Body of pancreas (tissue), 4 donors: Measurements from ENCODE around the gene RIPK3. TPM values are rescaled to one million over a fixed set of nuclear protein-coding genes. Genes with fewer than 3 reads are reported as not detected.

Experiments
- ATAC-seq: fragments of 150-250 bp; one replicate; pipeline ENCODE4 v1.9.1; 2016
- DNase-seq, 4 donors: peaks; one replicate each; pipeline ENCODE4 v3.0.0-alpha.2; 2019
- H3K27ac ChIP-seq, 4 donors: fragments of 200-600 bp; sonication (generic); 1 replicate in 3 of 4; 2 replicates in 1 of 4; pipeline versions ENCODE4 v1.5.1 to v1.6.1; 2016 to 2019; ENCODE audit warnings: mild to moderate bottlenecking in 1 of 4, mixed read lengths in 1 of 4, moderate library complexity in 1 of 4
- H3K27me3 ChIP-seq, 2 donors: fragments of 200-600 bp; sonication (generic); one replicate each; pipeline ENCODE4 v1.6.0; 2016; ENCODE audit warnings: mild to moderate bottlenecking in 1 of 2
- H3K36me3 ChIP-seq, 2 donors: fragments of 200-600 bp; sonication (generic); replicated peaks in 1 of 2; 2 replicates each; pipeline ENCODE4 v1.5.1; 2016; ENCODE audit warnings: low read depth in 2 of 2; ENCODE audit not compliant: insufficient read depth in 1 of 2
- H3K4me1 ChIP-seq: fragments of 200-600 bp; sonication (generic); one replicate; pipeline ENCODE4 v1.6.0; 2016
- H3K4me3 ChIP-seq, 2 donors: fragments of 200-600 bp; sonication (generic); 1 replicate in 1 of 2; 2 replicates in 1 of 2; pipeline ENCODE4 v1.5.1; 2016 to 2019
- H3K9me3 ChIP-seq, 3 donors: fragments of 200-600 bp; sonication (generic); 1 replicate in 2 of 3; 2 replicates in 1 of 3; pipeline ENCODE4 v1.5.1; 2016
- POLR2A ChIP-seq, 3 donors: fragments of 450-650 bp; IDR thresholded peaks; one replicate each; pipeline ENCODE4 v1.6.1; 2016; ENCODE audit warnings: antibody characterized with exemption in 3 of 3, mild to moderate bottlenecking in 2 of 3
- WGBS, 2 donors: methylation state at CpG; one replicate each; pipeline ENCODE4 v1.1.5; 2017; 5-methylcytosine and 5-hydroxymethylcytosine counted together
- intact Hi-C: fragments of 100-400 bp; cut with DNase I; formaldehyde crosslinking; loops from one replicate; pipeline ENCODE4 v1.15.1; 2023
- total RNA-seq, 2 donors: library from RNA; depleted of rRNA; stranded (reverse); fragments of >200 nt; gene quantifications; one replicate each; pipeline ENCODE4 v1.1.0, GENCODE V29; 2016
- TF ChIP-seq, protein P1 (sequence below), 7 experiments: fragments of 450-650 bp in 4 of 7; fragments of 200-600 bp in 3 of 7; sonication (generic) in 3 of 7; IDR thresholded peaks; one replicate each; pipeline ENCODE4 v1.5.1; 2016 to 2019; ENCODE audit warnings: antibody characterized with exemption in 7 of 7

RIPK3 gene
- total RNA-seq, 2 donors from 2014 or later, result 6.0 to 9.9 TPM

DNA sequence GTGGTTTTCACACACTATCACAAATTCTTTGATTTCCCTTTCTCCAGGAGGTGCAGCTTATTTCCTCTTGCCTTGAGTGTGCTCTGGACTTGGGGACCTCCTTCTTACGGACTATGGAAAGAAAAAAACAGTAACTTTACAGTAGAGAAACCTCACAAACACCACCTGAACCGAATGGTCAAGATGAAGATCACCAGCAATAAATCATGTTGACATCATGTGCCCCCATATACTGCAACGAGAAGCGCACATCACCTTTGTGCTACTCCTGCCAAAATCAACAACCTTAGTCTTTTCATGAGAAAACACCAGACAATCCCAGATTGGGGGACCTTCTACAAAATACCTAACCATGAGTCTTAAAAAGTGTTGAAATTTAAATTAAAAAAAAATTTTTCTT is 45.7 kb upstream of the RIPK3 start:
- 72 to 73% methylated on average over 4 of the region's 4 CpGs for WGBS, 2 donors
- no peak for TF ChIP-seq POLR2A (IDR thresholded peaks at IDR 0.05)
- TF ChIP-seq, protein P1, sequence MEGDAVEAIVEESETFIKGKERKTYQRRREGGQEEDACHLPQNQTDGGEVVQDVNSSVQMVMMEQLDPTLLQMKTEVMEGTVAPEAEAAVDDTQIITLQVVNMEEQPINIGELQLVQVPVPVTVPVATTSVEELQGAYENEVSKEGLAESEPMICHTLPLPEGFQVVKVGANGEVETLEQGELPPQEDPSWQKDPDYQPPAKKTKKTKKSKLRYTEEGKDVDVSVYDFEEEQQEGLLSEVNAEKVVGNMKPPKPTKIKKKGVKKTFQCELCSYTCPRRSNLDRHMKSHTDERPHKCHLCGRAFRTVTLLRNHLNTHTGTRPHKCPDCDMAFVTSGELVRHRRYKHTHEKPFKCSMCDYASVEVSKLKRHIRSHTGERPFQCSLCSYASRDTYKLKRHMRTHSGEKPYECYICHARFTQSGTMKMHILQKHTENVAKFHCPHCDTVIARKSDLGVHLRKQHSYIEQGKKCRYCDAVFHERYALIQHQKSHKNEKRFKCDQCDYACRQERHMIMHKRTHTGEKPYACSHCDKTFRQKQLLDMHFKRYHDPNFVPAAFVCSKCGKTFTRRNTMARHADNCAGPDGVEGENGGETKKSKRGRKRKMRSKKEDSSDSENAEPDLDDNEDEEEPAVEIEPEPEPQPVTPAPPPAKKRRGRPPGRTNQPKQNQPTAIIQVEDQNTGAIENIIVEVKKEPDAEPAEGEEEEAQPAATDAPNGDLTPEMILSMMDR (IDR thresholded peaks at IDR 0.05), result no peak
- intact Hi-C loops, result no loop called here

DNA sequence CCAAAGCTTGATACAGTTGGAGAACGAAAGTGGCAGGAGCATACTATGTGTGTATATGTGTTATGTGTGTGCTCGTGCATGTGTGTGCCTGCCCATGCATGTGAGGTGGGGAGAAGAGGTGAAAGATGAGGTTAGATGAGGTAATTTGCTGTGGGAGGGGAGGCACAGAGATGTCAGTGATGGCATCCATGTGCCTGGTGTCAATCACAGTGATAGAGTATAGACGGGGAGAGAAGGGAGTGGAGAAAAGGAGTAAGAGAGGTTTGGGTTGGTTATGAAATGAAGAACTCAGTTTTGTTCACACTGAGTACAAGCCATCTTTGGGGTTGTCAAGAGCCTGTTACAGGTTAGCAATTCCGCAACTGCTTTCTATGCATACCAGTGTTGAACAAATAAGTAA is 44.4 kb upstream of the RIPK3 start:
- intact Hi-C loops, result no loop called here
- H3K4me1 ChIP-seq, result peaks cover 11% of the 10 kb centered on the region
- no peak overlapping the region for H3K4me3 ChIP-seq
- H3K36me3 ChIP-seq, result no peaks in the 10 kb centered on the region
- no peak for TF ChIP-seq POLR2A (IDR thresholded peaks at IDR 0.05)
- TF ChIP-seq, protein P1 (IDR thresholded peaks at IDR 0.05), result no peak
- ATAC-seq (no peak), DNase-seq (no peak)
- H3K27me3 ChIP-seq, result no peaks in the 10 kb centered on the region
- H3K9me3 ChIP-seq, result no peaks in the 10 kb centered on the region
- no peak overlapping the region for H3K27ac ChIP-seq
- WGBS, 2 donors, result 82 to 84% methylated on average over 4 of the region's 4 CpGs

More for the DNA sequence above, 45.7 kb upstream of the RIPK3 start:
- no peak for DNase-seq
- no peaks in the 10 kb centered on the region for H3K36me3 ChIP-seq
- H3K9me3 ChIP-seq, result no peaks in the 10 kb centered on the region
- H3K27ac ChIP-seq, result no peak overlapping the region
- H3K27me3 ChIP-seq, result no peaks in the 10 kb centered on the region
- H3K4me1 ChIP-seq, result peaks cover 4% of the 10 kb centered on the region
- ATAC-seq, result no peak
- no peak overlapping the region for H3K4me3 ChIP-seq

DNA sequence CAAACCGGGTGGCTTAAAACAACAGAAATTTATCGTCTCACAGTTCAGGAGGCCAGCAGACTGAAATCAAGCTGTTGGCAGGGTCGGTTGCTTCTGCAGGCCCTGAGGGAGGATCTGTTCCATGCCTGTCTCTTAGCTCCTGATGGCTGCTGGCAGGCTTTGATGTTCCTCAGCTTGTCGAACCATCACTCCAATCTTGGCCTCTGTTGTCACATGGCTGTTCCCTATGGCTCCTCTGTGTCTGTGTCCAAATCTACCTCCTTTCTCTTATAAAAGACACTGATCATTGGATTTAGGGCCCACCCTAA is 42.2 kb upstream of the RIPK3 start:
- H3K27me3 ChIP-seq, result no peaks in the 10 kb centered on the region
- 75 to 82% methylated on average over 4 of the region's 4 CpGs for WGBS, 2 donors
- DNase-seq (no peak), ATAC-seq (no peak)
- no peaks in the 10 kb centered on the region for H3K9me3 ChIP-seq
- H3K4me3 ChIP-seq, result no peak overlapping the region
- peaks cover 23% of the 10 kb centered on the region for H3K4me1 ChIP-seq
- intact Hi-C loops, result no loop called here
- no peak overlapping the region for H3K27ac ChIP-seq
- TF ChIP-seq POLR2A (IDR thresholded peaks at IDR 0.05), result no peak
- TF ChIP-seq, protein P1 (IDR thresholded peaks at IDR 0.05), result no peak
- no peaks in the 10 kb centered on the region for H3K36me3 ChIP-seq

- ATAC-seq (no peak), DNase-seq (no peak)
- peaks cover 20% of the 10 kb centered on the region for H3K4me1 ChIP-seq
- H3K36me3 ChIP-seq, result no peaks in the 10 kb centered on the region
- no peak overlapping the region for H3K4me3 ChIP-seq
- intact Hi-C loops, result no loop called here
- H3K27me3 ChIP-seq, result no peaks in the 10 kb centered on the region
- TF ChIP-seq, protein P1 (IDR thresholded peaks at IDR 0.05), result no peak
- TF ChIP-seq POLR2A (IDR thresholded peaks at IDR 0.05), result no peak
- H3K27ac ChIP-seq, result no peak overlapping the region
- H3K9me3 ChIP-seq, result no peaks in the 10 kb centered on the region
- 80 to 81% methylated on average over 8 of the region's 8 CpGs for WGBS, 2 donors
Measured at GRCh38 chr14:24381363-24382063, 41.7 kb upstream of the RIPK3 start.
